ENCODE results near the gene TF.

TF gene

DNA sequence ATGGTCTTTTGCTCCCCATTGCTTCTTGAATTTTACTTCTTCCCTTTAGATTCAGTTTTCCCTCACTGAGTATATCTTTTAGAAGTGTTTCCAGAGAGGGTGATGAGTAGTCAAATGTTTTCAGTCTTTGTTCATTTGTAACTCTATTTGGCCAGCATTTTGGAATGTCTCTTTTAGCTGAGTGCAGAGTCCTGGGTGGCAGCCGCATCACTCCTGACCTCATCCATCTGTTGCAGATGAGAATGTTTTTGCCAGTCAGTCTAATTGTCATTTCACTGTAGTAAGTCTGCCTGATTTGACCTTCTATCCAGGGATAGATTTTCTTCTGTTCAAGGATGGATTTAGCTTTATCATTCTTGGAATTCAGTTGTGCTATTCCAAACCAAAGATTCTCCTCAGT lies 66.7 kb downstream of the TF start:
- peak; percentile 66 for DNase-seq (ENCODE audit: low spot score)

- no peak for DNase-seq (ENCODE audit: low spot score)
These were observed 69.2 kb downstream of the TF start for GRCh38 chr3:133815386-133815785.

DNA sequence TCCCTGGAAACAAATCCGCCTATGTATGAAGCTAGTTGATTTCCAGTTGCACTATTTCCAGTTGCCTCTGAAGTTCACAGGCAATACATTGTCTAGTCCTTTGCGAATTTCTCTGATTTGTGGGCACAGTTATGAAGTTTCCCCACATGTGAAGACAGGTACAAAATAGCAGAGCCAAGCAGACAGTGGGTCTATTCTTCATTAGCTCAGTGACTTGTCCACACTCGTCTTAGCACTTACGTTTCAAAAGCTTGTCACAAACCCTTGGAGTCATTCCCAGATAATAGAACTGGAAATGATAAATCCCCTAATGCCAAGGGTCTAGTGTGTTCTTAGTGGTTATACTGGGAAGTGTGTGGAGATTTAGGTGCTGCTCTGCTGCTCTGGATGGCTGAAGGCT lies 73.9 kb downstream of the TF start:
- no peak for DNase-seq (ENCODE audit: low spot score)

DNA sequence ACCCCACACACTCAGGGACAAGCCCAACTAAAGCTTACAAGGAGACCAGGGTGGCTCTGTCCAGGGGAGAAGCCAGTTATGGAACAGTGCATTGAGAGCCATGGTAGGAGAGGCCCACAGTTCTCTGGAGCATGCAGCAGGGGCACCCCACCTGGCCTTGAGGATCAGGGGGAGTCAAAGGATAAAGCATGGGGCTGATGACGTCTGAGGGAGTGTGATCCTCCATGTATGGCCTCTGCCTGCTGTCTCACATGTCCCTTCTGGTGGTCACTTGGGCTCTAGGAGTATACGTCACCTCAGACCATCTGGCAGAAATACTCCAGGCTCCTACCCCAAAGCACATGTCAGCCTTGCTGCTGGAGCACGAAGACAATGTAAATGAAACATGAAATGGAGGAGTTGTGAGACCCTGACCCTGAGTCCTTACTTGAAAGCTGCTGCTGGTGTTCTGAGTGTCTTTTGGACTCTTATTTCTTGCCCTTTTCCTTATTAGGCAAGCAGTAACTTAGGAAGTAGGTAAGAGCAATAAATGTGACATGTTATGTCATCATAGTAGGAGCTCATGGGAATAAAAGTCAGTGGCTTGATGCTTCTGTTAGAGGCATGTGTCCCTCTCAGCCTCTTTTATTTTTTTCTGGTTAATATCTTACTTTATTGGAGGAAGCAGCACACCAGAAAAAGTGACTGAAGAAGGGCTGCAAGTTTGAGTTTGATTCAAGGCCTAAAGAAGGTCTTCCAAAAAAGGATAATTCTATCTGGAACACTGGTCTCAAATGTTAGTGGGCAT lies 74.9 kb downstream of the TF start:
- no peak for DNase-seq (ENCODE audit: low spot score)

DNA sequence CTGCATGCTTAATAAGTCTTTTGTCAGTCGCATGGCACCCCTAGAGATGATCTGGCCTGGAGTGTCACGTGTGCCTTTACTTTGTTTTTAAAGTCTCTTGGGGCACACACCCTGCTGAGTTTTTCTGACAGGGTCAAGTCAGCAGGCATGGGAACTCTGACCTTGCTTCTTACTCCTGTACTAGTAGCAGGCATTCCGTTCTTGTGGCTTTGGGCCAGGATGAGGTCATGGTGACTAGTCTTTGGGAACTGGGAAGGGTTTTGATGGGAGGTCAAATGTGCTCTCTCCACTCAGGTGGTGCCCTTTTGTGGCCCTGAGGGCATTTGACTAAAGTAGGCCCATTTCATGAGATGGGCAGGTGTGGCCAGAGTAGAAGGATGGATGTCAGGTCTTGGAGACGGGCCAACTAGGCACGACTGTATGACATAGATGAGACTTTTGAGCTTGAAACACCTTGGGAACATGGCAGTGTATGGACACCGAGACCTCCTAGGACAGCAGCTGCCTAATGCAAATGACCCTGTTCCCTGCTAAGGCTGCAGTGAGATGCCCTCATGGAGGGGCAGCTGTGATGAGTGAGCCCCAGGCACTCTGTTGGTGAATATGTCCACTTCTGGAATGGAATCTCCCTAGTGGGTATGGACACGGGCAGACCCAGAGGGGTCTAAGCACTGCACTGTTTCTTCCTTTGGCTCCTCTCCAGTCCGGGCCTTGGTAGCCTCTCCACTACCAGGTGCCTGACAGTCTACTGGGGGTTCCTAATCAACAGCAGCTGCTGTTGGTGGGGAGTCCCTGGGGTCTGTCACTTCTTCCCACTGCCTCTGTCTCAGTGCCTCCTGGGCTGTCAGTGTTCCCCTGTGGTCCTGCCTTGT lies 75.8 kb downstream of the TF start:
- DNase-seq (ENCODE audit: low spot score): peak; percentile 68

DNA sequence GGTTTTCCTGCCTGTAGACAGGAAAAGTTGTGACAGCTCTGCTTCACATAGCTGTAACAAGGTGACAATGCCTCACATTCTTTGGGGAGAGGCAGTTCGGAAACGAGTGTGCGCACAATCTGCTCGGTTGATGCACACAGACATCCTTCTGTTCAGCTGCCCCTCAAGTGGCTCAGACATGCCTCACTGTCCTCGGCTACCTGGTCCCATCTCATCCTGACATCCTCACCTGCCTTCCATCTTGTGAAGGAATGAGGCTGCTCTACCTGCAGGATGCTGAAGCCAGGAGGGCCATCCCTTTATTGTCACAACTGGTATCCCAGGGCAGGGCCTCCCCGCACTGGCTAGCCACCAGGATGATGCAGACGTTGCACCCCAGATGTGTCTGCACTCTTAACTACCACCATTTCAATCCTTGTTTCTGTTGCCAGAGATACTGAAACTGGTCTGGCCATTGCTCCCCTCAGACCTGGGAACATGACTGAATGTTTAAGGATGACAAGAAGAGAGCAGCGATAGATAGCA lies 78.8 kb downstream of the TF start:
- DNase-seq (ENCODE audit: low spot score): no peak

DNA sequence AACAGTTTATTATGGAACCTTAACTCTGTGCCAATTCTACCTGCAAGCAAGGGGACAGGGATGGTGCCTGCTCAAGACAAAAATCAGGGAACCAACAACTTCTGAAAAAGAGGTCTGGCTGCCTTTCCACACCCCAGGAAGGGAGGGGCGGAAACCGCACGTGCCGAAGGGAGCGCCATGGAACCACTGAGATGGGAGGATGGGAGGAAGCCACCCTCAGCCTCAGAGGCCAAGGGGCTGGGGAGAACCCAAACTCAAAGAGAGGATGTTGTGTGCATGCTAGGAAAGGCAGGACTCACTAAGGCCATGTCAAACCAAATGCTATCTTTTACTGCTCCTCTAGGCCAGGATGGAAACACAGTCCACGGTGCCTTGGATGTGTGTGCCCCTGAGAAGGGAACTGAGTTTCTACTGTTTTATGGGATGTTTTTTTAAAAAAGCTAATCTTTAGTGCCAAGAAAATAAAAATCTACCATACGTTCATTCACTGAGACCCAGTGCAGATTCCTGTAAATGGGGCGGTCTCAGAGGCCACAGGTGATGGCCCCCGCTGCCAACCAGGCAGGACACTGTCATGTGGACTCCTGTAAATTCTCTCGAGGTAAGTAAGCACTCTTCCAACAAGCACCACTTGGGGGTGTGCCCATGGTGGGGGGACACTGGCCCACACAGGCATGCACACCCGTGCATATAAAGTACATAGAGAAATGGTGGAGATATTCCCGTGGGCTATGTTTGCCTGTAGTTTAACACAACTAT lies 80.0 kb downstream of the TF start:
- no peak for DNase-seq (ENCODE audit: low spot score)

DNA sequence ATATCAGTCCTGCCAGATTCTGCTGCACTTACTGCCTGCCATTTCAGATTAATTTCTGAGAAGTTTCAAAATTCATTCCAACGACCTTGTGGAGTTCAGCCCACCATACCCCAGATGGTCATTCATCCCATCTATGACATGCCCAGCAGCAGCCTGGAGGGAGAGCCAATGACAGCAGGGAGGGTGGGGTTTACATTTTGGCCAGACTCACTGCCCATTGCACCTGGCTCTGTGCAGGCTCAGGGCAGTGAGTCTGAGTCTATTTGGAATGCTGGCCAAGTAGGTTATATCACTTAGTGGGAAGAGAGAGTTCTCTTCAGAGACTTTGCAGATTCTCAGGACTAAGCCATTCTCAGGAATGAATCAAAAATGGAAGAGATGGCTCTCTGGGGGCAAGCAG lies 80.9 kb downstream of the TF start:
- DNase-seq (ENCODE audit: low spot score): no peak

- DNase-seq (ENCODE audit: low spot score): no peak
These were observed 81.5 kb downstream of the TF start for GRCh38 chr3:133827684-133828083.

DNA sequence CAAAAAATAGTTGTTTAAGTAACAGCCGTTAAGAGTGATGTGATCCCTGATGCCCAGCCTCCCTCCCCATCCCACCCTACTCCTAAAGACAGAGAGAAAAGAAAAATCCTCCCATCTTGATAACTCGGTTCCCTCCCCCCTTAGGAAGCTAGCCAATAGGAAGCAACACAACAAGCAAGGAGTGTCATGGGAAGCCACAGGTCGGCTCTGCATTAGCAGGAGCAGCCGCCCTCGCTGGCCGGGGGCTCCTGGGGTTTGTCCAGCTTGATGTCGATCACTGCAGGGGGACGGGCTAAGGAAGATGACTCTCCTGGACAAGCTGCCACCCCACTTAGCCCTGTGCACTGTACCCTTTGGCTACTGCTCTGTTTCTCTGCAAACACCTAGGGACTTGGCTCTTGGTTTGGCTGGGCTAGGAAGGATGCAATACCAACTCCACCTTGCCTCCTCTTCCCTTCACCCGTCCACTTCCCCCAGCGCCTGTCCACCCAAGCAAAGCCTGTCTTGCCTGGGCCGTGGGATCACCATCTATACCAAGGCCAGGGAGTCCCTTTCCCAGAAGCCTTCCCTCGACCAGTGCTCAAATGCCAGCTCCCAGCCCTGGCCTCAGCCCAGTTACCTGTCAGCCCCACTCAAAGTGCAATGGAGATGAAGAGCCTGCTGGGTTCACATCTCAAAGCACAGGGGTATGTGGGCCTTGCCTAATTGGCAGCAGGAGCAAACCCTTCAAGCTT lies 82.5 kb downstream of the TF start:
- DNase-seq (ENCODE audit: low spot score): no peak

DNA sequence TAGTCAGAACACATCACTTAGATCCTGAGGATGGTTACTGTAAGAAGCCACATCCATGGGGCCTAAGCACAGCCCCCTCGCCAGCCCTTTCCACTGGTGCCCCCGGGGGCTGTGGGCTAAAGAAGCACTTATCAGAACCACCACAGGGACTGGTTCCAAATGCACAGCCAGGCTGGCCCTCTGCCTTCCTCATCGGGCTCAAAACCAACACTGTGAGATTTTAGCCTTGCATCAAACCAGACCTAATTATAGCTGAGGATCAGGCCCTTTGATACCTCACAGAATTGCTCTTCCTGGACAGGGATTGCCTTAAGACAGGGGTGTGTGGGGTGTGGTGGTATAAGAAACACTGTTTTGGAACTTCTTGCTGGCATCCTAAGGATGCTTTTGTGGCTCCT lies 83.1 kb downstream of the TF start:
- DNase-seq (ENCODE audit: low spot score): no peak

DNA sequence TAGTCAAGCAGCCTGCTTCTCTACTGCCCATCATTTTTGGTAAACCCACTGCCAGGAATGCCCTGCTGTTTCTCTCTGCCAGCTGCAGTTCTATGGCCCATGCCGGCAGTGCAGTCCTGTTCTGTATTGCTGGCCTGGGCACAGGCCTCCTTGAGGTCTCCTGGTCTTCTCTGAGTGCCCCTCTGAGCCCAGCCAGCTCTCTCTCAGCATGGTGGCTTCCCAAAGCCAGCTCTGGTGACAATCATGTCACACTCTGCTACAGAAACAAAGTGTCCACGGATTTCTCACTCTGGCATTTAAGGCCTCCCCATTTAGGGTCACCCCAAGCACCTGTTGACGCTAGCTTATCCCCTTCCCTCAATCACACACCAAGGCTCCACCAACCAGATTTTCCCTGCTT lies 83.9 kb downstream of the TF start:
- no peak for DNase-seq (ENCODE audit: low spot score)

- DNase-seq (ENCODE audit: low spot score): no peak
These were observed 86.0 kb downstream of the TF start for GRCh38 chr3:133831966-133832801.

- no peak for DNase-seq (ENCODE audit: low spot score)
These were observed 86.6 kb downstream of the TF start for GRCh38 chr3:133832802-133833144.

DNA sequence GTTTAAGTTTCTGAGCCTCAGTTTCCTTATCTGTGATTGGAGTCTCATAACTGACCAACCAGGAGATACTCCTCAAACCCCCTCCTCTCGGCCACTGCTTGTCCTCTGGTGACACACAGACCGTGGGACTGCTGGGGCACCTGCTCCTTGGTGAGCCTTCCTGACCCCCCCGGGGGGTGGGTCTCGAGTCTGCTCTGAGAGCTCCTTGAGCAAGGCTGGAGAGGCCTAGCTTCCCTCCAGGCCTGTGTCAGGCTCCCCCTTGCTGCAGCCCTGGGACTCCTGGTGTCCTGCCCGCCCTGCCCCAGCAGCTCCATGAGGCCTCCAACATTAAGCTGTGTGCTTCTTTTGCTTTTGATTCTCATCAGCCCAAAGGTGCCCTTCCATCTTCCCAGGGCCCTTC lies 87.1 kb downstream of the TF start:
- DNase-seq (ENCODE audit: low spot score): no peak

GRCh38 chr3:133833880-133834620 lies 87.9 kb downstream of the TF start:
- no peak for DNase-seq (ENCODE audit: low spot score)

DNA sequence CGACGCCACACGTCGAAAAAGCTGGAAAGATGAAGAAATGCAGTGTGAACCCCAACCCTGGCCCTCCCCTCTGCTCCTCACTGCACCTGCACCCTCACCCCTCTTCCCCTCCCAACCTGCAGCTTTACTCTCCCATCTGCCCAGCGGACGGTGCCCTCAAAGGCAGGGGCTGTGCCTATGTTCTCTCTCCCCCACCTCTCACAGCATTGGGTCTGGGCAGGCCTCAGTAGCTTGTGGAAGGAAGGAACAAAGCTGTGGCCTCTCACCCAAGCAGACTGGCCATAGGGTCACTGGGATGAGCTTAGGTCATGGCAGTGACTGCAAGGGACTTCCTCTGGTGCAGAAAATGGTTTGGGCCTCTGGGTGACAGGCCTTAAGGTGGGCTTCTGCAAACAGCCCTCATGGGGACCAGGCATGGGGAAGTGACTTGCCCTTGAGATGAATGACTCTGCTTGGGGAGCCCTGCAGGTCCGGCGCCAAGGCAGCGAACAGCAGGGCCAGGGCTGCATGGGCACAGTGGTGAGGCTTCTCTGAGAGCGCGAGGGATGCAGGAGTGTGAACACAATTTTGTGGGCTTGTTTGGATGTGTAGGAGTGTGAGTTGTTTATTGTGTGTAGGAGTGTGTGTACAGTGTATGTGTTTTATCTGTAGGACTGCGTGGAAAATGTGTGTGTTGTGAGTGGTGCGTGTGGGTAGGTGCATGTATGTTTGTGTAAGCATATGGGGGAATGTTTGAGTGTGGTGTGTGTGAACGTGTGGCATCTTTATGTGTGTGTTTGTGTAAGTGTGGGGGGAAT lies 88.6 kb downstream of the TF start:
- DNase-seq (ENCODE audit: low spot score): no peak

- no peak for DNase-seq (ENCODE audit: low spot score)
These were observed 89.2 kb downstream of the TF start for GRCh38 chr3:133835418-133835743.

DNA sequence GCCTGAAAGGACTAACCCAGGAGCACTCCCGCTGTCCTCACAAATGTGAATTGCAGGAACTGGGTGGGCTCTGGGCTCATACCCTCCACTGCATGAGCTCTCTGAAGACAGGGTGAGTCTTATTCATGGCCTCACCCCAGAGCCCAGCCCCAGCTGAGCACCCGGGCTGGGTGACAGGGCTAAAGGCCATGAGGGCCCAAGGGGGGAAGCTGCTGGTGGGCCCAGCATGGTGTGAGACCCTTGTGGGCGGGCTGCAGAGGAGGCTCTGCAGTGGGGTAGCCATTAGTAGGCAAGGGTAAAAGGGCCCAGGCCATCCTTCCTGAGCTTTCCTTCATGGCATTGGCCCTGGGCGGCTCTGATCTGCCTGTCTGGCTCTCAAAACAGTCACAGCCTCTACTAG lies 89.8 kb downstream of the TF start:
- no peak for DNase-seq (ENCODE audit: low spot score)

Measured in GM03348 (cell line).